HG02885 (cell line): Measurements from ENCODE around the gene HDAC10.

Experiments used
- ATAC-seq: cut with Tn5 transposase; IDR thresholded peaks from one replicate; pipeline ENCODE4 v1.9.1; 2021; ENCODE audit warnings: mild to moderate bottlenecking; ENCODE audit not compliant: unreplicated experiment, poor library complexity

HDAC10 gene

DNA sequence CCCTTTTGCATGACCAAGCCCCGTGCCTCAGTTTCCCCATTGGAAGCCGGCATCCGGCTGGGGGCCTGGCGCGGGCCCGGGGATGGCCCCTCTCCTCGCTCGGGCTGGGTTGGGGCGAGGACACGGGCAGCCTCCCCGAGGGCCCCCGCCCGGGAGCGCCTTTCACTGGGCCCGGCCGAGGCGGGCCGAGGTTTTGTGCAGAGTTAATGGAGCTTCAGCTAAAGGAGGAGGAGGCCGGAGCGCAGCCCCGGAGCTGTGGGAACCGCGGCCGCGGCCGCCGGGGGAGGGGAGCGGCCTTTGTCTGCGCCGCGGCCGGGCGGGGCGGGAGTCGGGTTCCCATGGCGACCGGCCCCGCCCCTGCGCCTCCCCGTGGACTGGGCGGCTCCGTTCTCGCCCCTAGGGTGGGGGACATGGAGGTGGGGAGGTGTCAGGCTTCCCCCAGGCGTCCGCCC, 20.5 kb upstream of the HDAC10 start:
- ATAC-seq = no peak

DNA sequence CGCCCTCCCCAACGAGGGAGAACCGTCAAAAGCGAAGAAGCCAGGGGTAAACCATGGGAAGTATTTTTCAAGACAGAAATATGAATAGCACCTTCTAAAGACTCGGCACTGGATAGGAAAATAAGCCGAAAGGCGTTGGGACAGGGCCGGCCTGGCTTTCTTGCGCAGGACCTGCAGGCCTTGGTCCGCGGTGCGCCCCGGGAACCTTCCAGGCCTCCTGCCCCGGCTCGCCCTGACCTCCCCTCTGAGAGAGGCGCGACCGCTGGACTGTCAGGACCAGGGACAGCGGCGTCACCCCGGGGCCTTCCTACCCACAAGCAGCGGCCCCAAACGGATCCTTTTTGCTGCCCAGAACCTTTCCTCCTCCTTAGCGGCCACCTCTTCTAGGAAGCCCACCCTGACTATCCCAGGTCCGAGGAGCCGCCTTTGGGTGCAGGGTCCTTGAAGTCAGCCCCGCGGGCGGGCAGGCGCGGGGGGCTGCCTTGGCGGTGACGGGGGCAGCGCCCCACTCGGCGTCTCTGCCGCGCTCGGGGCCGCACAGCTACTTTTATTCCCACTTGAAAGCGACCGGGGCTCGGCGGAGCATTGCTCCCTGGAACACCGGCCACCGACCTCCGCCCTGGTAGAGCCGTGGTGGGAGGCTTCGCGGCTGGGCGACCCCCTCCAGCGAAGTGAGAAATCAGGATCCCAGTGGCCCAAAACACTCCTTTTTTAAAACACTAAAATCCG, 19.8 kb upstream of the HDAC10 start:
- ATAC-seq = no peak

DNA sequence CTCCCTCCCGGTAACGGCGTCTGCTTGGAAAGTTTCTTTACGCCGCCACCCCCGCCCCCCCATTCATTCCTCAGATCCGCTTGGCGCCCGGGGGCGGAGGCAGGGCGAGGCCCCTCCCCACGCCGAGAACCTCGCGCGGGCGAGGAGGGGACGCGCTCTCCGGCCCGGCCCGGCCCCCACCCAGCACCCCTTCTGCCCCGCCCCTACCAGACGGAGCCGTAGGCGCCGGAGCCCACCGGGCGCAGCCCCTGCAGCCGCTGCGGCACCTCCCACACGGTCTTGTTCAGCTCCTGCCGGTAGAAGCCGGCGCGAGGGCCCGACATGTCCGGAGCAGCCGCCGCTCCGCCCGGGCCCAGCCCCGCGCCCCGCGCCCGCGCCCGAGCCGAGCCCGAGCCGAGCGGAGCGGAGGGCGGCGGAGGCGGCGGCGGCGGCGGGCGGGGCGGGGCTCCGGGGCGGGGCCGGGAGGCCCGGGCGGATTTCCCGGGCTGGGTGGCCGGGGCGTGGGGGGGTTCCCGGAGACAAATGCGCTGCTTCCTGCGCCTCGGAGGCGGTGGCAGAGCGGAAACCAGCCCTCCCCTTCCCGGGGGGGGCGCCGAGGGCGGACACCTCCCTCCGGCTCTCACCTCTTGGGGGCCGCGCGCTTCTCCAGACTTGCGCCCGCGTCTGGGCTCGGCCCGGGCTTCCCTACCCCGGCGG, 19.1 kb upstream of the HDAC10 start, which contains the start of gene MAPK11:
MAPK11 (minus strand) TSS at position 411 of the 696 bp plus-strand sequence; CDS start at position 323, 88 bp downstream.
- peak; percentile 45 for ATAC-seq

DNA sequence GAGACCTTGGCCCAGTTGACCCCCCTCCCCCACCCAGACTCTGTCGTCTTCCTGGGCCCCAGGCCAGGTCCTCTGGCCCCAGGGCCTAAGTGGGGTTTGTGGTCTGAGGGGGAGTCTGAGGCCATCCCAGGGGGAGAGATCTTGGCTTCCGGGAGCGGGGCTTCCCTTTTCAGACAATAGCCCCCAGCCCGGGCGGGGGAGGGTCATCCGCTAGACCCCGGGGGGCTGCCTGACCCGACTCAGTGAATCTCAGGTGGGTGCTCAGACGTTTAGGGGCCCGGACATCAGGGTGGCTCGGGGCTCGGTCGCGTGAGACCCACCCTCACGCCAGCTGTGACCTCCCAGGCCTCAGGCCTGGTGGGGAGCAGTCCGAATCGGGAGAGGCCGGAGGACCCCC, 18.5 kb upstream of the HDAC10 start:
- no peak for ATAC-seq

DNA sequence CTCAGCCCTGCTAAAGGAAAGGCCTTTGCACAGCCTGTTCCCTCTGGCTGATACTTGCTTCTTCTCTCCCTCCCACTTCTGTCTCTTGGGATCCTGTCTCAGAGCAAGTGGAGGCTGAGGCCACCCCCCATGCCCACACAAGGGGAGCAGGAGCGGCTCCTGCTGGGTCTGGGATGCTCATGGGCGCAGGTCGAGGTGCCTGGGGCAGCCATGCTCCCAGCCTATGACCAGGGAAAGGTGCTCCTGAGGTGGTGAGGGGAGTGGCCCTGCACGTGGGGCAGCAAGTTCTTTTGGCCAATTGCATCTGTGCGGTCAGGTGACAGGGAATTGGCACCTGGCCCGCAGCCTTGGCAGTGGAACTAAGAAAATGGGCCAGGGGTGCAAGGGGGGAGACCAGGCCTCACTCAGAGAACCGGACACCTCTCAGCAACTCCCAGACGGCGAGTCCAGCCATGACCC, 17.6 kb upstream of the HDAC10 start:
- ATAC-seq = no peak

DNA sequence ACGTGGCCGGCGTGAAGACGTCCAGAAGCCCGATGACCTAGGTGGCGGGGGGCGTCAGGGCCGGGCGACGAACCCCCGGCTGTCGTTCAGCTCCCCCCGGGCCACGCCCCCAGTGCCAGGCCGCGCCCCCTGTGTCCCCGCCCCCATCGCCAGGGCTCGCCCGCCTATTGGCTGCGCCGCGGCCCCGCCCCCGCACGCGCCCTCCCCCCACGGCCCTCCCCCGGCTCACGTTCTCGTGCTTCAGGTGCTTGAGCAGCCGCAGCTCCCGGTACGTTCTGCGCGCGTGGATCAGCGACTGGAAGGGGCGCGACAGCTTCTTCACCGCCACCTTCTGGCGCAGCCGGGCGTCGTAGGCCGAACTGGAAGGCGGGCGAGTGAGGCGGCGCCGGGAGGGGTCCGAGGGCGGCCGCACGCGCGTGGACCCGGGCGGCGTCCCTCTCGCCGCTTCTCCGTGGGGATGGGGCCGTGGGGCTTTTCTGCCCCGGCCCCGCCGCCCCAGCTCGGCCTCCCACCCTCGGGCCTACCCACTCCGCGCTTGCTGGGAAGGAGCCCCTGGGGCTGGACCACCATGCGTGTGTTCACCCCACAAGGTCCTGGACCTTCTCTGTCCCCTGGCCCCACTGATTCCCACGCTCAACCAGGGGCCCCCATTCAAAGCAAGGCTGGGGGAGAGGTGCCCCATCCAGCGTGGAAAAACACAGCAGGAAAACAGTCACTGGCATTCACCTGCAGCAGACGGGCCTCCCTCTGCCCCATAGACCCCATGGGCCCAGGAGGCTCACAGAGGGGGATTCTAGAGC, 16.7 kb upstream of the HDAC10 start:
- no peak for ATAC-seq

DNA sequence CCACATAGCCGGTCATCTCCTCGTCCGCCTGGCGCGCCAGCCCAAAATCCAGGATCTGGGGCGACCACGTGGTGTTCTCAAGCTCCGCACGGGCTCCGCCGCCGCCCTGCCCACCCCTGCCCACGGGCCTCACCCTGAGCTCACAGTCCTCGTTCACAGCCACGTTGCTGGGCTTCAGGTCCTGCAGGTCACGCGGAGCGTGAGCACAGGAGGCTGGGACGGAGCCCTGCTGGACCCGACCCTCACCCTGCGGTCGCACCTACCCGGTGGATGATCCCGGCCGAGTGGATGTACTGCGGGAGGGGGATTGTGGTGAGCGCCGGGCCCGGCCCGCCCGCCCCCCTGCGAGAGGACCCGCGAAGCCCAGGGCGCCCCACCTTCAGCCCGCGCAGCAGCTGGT, 15.9 kb upstream of the HDAC10 start:
- ATAC-seq = no peak

DNA sequence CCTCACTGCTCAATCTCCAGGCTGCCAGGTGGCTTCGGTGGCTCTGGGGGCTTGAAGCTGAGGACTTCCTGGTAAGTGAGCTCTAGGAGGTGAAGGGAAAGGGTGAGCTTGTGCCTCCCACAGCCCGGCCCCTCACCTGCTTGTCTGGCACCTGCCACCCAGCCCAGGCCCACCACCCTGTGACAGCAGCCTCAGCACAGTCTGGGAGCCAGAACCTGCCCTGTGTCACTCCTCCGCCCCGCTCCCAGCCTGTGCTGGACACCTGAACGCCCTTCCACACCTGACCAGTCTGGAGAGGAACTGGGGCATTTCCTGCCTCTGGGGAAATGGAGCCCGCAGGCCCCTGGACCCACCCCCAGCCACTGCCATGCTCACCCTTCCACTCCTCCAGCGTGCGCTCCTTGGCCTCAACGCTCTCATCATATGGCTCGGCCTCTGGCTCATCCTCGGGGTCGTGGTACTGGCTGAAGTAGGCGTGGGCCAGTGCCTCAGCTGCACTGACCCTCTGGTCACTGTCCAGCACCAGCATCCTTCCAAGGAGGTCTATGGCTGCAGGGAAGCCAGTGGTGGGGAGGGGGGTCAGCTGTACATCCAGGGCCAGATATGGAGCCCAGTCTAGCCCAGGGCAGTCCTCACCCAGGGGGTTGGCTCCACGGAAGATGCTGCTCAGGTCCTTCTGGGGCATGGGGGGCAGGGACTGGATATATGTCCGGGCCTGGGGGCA, 14.0 kb upstream of the HDAC10 start:
- no peak for ATAC-seq

DNA sequence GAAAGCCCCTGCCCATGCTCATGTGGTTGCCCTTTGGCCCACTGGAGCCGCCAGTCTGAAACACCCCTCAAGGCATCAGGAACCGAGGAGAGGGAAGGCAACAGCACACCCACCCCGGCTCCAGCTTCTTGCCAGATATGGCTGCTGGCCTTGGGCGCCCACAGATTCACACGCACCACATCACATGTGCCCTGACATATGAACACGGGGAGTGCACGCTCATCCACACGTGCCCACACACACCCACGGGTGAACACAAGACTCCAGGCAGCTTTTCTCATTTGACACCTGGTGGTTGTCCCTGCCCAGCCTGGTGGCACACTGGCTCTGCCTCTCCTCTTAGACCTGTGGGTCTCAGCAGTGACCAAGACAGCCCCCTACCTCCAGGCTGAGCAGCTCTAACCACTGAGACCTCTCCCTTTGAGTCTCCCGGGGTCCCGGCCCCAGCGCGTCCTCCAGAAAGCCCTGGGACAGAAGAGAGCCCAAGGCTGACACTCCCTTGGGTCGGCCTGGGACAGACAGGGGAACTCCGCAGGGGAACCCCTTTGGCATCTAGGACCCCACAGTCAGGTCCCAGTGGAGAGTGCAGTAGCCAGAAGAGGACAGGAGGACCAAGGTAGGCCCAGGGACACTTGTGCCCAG, 13.2 kb upstream of the HDAC10 start:
- no peak for ATAC-seq

DNA sequence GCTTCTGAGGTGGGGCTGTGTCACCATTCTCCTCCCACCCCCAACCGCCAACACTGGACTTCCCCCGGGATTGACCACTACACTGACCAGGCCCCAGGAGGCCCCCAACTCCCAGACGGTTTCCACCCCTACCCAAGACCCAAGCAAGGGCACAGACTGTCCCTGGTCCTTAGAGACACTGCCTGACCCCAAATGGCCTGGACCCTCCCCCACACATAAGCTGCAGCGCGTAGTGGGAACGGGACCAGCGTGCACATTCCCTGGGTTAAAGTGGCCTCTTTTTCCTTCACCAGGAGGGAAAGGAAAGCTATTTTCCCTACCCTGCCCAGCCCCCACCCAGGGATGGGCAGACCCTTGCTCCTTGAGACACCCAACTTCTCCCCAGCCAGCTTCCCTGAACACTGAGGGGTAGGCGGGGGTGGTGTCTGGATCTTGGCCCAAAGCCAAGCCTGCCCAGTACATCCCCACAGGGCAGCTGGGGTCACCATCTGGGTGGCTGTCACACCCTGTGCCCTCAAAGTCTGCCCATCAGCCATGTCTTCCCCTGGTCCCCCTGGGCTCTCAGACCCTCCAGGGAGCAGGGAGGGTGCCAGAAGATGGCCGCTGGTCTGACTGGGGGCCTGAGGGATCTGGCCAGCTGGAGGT, 12.0 kb upstream of the HDAC10 start:
- ATAC-seq = no peak

DNA sequence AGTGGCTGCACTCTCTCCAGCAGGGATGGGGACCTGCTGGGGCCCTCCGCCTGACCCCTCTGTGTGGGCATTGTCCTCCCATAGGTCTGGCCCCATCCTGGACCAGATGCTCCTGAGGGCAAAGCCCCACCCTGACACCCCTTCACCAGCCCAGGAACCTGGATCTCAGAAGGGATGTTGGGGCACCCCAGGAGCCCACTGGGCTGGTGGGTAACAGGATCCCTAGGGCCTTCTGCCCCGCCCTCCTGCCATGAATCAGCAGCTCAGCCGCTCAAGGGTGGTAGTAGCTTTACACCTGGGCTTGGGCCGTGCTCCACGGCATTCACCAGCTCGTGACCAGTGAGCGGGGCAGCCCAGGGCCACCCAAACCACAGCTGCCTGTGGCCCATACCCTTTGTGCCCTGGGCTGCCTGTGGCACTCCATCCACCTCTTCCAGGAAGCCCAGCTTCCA, 11.4 kb upstream of the HDAC10 start:
- no peak for ATAC-seq

DNA sequence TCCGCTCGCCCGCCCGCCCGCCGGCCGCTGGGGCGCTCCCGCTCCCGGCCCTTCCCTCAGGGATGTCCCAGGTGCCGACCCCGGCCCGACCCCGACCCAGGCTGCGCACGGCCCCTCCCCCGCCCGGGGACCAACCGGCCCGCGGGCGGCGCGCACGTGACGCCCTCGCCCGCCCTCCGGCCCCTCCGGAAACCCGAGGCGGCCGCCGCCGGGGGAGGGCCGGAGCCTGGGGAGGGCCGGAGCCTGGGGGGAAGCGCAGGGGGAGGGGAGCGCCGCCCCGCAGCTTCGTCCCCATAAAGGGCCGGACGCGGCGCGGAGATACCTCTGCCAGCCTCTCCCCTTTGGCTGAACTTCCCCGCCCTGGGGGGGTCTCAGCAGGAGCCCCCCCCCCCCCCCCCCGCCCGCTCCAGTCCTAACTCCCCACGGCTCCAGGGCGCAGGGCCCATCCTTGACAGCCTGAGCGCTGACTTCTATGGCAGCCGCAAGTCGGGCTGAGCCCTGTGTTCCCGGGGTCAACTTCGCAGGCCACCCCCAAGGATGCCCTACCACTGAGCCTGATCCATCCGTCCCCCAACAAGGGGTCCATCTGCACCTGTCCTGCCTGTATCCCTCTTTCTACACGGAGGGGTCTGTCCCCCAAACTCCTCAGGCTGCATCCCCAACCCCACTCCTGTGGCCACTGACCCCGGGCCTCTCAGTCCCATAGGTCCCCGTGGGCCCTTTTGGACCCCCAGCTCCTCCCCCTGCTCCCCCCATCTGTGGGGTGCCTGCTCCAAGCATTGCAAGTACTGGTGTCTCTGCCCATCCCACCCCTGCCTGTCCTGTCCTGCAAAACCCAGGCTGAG, 10.8 kb upstream of the HDAC10 start, which contains the start of gene MAPK12:
MAPK12 (minus strand) TSS at position 69 of the 845 bp plus-strand sequence. CDS start 174 bp downstream, outside the sequence.
- ATAC-seq = peak; percentile 56

DNA sequence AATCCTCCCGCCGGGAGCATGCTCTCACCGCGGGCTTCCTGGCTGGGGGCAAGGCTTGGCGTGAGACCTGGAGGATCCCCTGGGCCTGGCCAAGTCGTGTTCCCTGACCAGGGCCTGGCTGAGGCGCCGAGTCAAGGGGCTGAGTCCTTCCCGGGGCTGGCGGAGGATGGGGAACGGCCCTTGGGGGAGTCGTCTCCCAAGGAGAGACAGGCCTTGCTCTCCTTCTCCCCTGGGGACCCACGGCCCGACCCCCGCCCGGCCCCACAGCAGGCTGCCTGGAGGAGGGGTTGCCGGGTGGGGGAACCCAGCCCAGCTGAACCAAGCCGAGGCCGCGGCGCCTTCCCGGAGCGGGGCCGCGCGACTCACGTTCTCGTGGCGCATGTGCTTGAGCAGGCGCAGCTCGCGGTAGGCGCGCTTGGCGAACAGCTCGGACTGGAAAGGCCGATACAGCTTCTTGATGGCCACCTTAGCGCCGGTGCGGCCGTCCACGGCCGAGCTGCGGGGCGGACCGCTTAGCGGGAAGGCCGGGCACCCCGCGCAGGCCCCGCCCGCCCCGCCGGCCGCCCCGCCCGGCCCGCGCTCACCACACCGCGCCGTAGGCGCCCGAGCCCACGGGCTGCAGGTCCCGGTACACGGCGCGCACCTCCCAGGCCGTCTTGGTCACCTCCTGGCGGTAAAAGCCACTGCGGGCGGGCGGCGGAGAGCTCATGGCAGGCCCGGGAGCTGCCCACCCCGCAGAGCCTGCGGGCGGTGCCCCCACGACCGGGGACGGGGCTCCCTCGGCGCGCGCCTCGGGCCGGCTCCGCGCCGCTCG, 9.9 kb upstream of the HDAC10 start:
- ATAC-seq = peak; percentile 31

DNA sequence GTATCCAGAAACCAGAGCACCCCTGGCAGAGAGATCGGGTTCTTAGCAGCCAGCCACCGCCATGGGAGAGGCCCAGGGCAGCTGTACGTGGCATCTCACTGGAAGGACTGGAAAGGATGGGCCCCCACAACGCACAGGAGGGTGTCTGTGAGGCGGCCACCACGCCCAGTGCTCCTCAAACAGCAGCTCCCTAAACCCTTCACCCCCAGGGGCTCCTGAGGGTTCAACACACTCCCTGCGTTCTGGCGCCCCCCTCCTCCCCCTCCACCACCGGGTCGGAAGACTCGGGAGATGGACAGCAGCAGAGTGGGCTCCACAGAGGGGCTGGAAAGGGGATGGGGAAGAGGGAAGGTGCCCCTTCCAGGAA, 9.4 kb upstream of the HDAC10 start:
- ATAC-seq = no peak

DNA sequence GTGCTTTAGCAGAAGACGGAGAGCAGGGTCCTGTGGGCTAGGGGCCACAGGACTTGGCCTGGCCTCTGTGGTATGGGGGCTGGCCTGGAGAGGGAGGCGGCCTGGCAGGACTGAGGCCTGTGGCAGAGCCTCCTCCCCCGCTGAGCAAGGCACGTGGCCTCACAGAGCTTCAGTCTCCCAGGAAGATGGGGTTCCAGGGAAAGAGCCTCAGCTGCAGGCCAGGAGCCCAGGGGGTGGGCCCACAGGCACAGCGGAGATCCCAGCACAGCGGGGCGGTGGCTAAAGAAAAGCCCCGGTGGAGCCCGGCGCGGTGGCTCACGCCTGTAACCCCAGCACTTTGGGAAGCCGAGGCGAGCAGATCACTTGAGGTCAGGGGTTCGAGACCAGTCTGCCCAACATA, 8.2 kb upstream of the HDAC10 start:
- ATAC-seq = no peak

DNA sequence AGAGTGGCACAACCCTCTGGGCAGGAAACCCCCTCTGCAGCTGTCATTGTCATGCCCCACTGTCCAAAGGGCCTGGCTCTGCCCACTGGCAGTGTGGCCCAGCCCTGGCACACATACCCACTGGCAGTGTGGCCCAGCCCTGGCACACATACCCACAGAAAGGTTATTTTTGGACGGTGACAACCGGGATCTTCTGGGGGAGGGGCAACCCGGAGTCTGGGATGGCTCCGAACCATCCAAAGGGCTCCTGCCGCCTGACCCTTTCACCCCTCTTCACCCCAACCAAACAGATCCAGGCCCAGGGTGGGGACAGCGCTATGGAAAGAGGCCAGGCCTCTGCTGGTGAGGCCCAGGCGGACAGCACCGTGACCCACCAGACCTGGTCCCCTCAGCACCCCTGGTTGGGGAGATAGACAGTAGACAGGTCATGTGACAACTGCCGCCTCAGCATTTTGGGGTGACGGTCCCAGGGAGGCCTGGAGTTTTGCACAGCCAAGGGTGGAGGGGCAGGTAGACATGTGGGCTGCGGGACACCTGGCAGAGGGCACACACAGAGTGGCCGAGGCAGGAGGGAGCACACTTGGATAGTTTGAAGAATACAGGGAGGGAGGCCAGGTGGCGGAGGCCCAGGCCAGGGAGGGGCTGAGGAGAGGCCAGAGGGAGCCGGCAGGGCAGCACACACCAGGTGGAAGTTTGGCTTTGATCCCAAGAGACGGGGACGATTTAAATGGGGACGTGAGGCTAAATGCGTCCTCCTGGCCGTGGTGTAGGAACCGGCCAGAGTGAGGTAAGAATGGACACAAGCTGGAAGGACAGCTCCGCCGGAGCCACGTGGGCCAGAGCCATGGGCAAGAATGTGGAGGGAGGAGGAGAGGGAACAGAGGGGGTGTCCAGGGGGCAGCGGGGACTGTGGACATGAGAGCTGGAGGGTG, 7.6 kb upstream of the HDAC10 start:
- ATAC-seq = no peak
